ENCODE data around the gene CPAMD8.

GRCh38 chr19:16949496-16950023 is 77.0 kb downstream of the CPAMD8 start:
- no peak for TF ChIP-seq POLR2A (IDR thresholded peaks at IDR 0.05)
- TF ChIP-seq CTCF (IDR thresholded peaks at IDR 0.05) = no peak
